H1 (cell line): Measurements from ENCODE around the gene AGBL4. TPM values are rescaled to one million over a fixed set of nuclear protein-coding genes. Genes with fewer than 3 reads are reported as not detected.

ENCODE experiments used
- CTCF ChIA-PET: fragments of 300-600 bp; sonication (Branson Sonifier 250); formaldehyde crosslinking; loops from one replicate; lab custom pipeline; 2021; ENCODE audit not compliant: partially characterized antibody; lab: Charles Lee
- POLR2A ChIA-PET: fragments of 300-600 bp; sonication (Branson Sonifier 250); formaldehyde crosslinking; loops from one replicate; lab custom pipeline; 2021; ENCODE audit warnings: inconsistent platforms; ENCODE audit not compliant: partially characterized antibody; lab: Charles Lee
- DNase-seq, 2 experiments: peaks; one replicate each; pipeline versions ENCODE4 v3.0.0 to v3.0.0-alpha.2; 2010 to 2022; ENCODE audit warnings: low spot score in 2 of 2, low read depth in 1 of 2, mixed read lengths in 1 of 2
- FAIRE-seq: peaks from 2 replicates; lab custom pipeline; 2011; peaks lifted over from hg19 to GRCh38; lab: Jason Lieb, UNC
- H2AFZ ChIP-seq: 2 replicates; pipeline ENCODE4 v1.8.1; 2012; ENCODE audit warnings: low read length, inconsistent platforms
- H2AK5ac ChIP-seq: 2 replicates; pipeline ENCODE4 v1.6.1; 2013; ENCODE audit warnings: low read depth, low read length
- H2BK120ac ChIP-seq: replicated peaks from 2 replicates; pipeline ENCODE3; 2013; ENCODE audit warnings: low read depth, low read length, inconsistent platforms
- H2BK12ac ChIP-seq: 2 replicates; pipeline ENCODE4 v1.6.1; 2013; ENCODE audit warnings: low read depth, low read length
- H2BK15ac ChIP-seq: 2 replicates; pipeline ENCODE4 v1.6.1; 2013; ENCODE audit warnings: low read length
- H2BK20ac ChIP-seq: 2 replicates; pipeline ENCODE4 v1.6.1; 2013; ENCODE audit warnings: low read length
- H2BK5ac ChIP-seq: 2 replicates; pipeline ENCODE4 v1.6.1; 2013; ENCODE audit warnings: low read depth, low read length
- H3K14ac ChIP-seq: 2 replicates; pipeline ENCODE4 v1.6.1; 2013; ENCODE audit warnings: inconsistent platforms; ENCODE audit not compliant: insufficient read length
- H3K18ac ChIP-seq: 2 replicates; pipeline ENCODE4 v1.6.1; 2013; ENCODE audit warnings: low read length; ENCODE audit errors: extremely low read depth
- H3K23ac ChIP-seq: 2 replicates; pipeline ENCODE4 v1.6.1; 2013; ENCODE audit warnings: inconsistent platforms; ENCODE audit not compliant: insufficient read length
- H3K23me2 ChIP-seq: 2 replicates; pipeline ENCODE4 v1.6.1; 2013; ENCODE audit warnings: low read depth, low read length
- H3K27ac ChIP-seq: 2 replicates; pipeline ENCODE4 v1.6.1; 2011; ENCODE audit warnings: low read depth, low read length, inconsistent platforms
- H3K27me3 ChIP-seq, 4 experiments: replicated peaks in 1 of 4; 1 replicate in 1 of 4; 2 replicates in 3 of 4; pipeline versions ENCODE4 v1.6.1 to v1.8.1; 2011 to 2013; ENCODE audit warnings: low read length in 3 of 4, mild to moderate bottlenecking in 3 of 4, inconsistent platforms in 2 of 4, mixed read lengths in 2 of 4, moderate library complexity in 1 of 4; ENCODE audit not compliant: control insufficient read depth in 3 of 4, insufficient read depth in 3 of 4; ENCODE audit errors: extremely low read depth in 1 of 4
- H3K36me3 ChIP-seq, 4 experiments: 2 replicates each; pipeline versions ENCODE4 v1.6.1 to v1.8.1; 2011 to 2013; ENCODE audit warnings: mild to moderate bottlenecking in 4 of 4, low read length in 3 of 4, moderate library complexity in 2 of 4, control low read depth in 1 of 4, inconsistent platforms in 1 of 4; ENCODE audit not compliant: insufficient read depth in 4 of 4, control insufficient read depth in 2 of 4
- H3K4ac ChIP-seq: replicated peaks from 2 replicates; pipeline ENCODE3; 2013; ENCODE audit warnings: low read length, low read depth, mixed read lengths, inconsistent platforms; ENCODE audit not compliant: insufficient read length
- H3K4me1 ChIP-seq, 4 experiments: replicated peaks in 1 of 4; 1 replicate in 1 of 4; 2 replicates in 3 of 4; pipeline versions ENCODE4 v1.6.1 to v1.8.1; 2011 to 2013; ENCODE audit warnings: low read length in 3 of 4, inconsistent platforms in 2 of 4, mixed read lengths in 1 of 4; ENCODE audit not compliant: insufficient read depth in 4 of 4, control insufficient read depth in 3 of 4
- H3K4me2 ChIP-seq, 2 experiments: 2 replicates each; pipeline versions ENCODE4 v1.6.1 to v1.8.1; 2011 to 2013; ENCODE audit warnings: low read depth in 2 of 2, low read length in 2 of 2, control low read depth in 1 of 2, inconsistent platforms in 1 of 2, mild to moderate bottlenecking in 1 of 2; ENCODE audit not compliant: insufficient read depth in 1 of 2
- H3K4me3 ChIP-seq, 4 experiments: fragments of 200-600, 300-600 bp in 1 of 4; sonication (generic), shearing (Covaris generic), sonication (Bioruptor Twin) in 1 of 4; 2 replicates each; pipeline versions ENCODE4 v1.5.1 to v1.8.1; 2011 to 2016; ENCODE audit warnings: low read length in 4 of 4, low read depth in 3 of 4, control low read depth in 2 of 4, inconsistent platforms in 2 of 4, mild to moderate bottlenecking in 2 of 4, mixed read lengths in 1 of 4, moderate library complexity in 1 of 4; ENCODE audit not compliant: insufficient read depth in 2 of 4; ENCODE audit errors: extremely low read depth in 1 of 4
- H3K56ac ChIP-seq: replicated peaks from 2 replicates; pipeline ENCODE3; 2013; ENCODE audit warnings: low read depth, mild to moderate bottlenecking, mixed read lengths, low read length, inconsistent platforms; ENCODE audit not compliant: insufficient read length
- H3K79me1 ChIP-seq: 2 replicates; pipeline ENCODE4 v1.6.1; 2013; ENCODE audit warnings: low read depth, low read length, control low read depth
- H3K79me2 ChIP-seq, 2 experiments: 2 replicates each; pipeline versions ENCODE4 v1.6.1 to v1.8.1; 2012 to 2013; ENCODE audit warnings: low read length in 2 of 2, mild to moderate bottlenecking in 2 of 2, inconsistent platforms in 1 of 2; ENCODE audit not compliant: insufficient read depth in 2 of 2, control insufficient read depth in 1 of 2
- H3K9ac ChIP-seq, 4 experiments: replicated peaks in 1 of 4; 1 replicate in 1 of 4; 2 replicates in 3 of 4; pipeline versions ENCODE4 v1.6.1 to v1.8.1; 2011 to 2013; ENCODE audit warnings: low read depth in 3 of 4, low read length in 3 of 4, control low read depth in 2 of 4, mild to moderate bottlenecking in 2 of 4, moderate library complexity in 2 of 4, inconsistent platforms in 1 of 4; ENCODE audit errors: extremely low read depth in 1 of 4
- H3K9me3 ChIP-seq, 2 experiments: 2 replicates each; pipeline versions ENCODE4 v1.6.1 to v1.8.1; 2012 to 2013; ENCODE audit warnings: mild to moderate bottlenecking in 2 of 2, moderate library complexity in 2 of 2, control low read depth in 1 of 2, inconsistent platforms in 1 of 2, low read depth in 1 of 2, low read length in 1 of 2, mixed read lengths in 1 of 2; ENCODE audit not compliant: insufficient read depth in 2 of 2
- H4K20me1 ChIP-seq, 2 experiments: replicated peaks in 1 of 2; 2 replicates each; pipeline versions ENCODE3 to v1.8.1; 2011 to 2013; ENCODE audit warnings: inconsistent platforms in 2 of 2, low read length in 2 of 2, mild to moderate bottlenecking in 1 of 2; ENCODE audit not compliant: insufficient read depth in 2 of 2, control insufficient read depth in 1 of 2
- H4K5ac ChIP-seq: 2 replicates; pipeline ENCODE4 v1.6.1; 2013; ENCODE audit warnings: low read length, low read depth, mixed read lengths, inconsistent platforms; ENCODE audit not compliant: insufficient read length
- H4K8ac ChIP-seq: 2 replicates; pipeline ENCODE4 v1.8.0; 2013; ENCODE audit warnings: mild to moderate bottlenecking, moderate library complexity, low read length, inconsistent platforms; ENCODE audit not compliant: insufficient read depth; ENCODE audit errors: extremely low read depth
- H4K91ac ChIP-seq: replicated peaks from 2 replicates; pipeline ENCODE3; 2013; ENCODE audit warnings: low read length, mixed read lengths, inconsistent platforms; ENCODE audit not compliant: insufficient read length
- CTCF ChIP-seq, 3 experiments: IDR thresholded peaks; 1 replicate in 2 of 3; 2 replicates in 1 of 3; pipeline versions ENCODE4 v1.5.1 to v1.6.1; 2011; ENCODE audit warnings: low read length in 3 of 3, mild to moderate bottlenecking in 3 of 3, inconsistent platforms in 2 of 3, low read depth in 1 of 3, moderate library complexity in 1 of 3; ENCODE audit not compliant: insufficient read depth in 1 of 3; ENCODE audit errors: control extremely low read depth in 1 of 3
- RFX5 ChIP-seq: IDR thresholded peaks from 2 replicates; pipeline ENCODE4 v1.6.1; 2011; ENCODE audit warnings: low read depth, low read length, improper control_type of control experiment, borderline replicate concordance
- WGBS, 2 experiments: shearing (Covaris generic) in 1 of 2; methylation state at CpG; one replicate each; pipeline versions ENCODE4 v1.1.6 to v1.1.7; 2013 to 2015; ENCODE audit warnings: low lambda C conversion rate in 2 of 2, mixed read lengths in 2 of 2, inconsistent platforms in 1 of 2, low coverage in 1 of 2, missing lambda C conversion rate in 1 of 2; ENCODE audit not compliant: insufficient replicate concordance in 2 of 2, insufficient coverage in 1 of 2, insufficient read length in 1 of 2; ENCODE audit errors: extremely low coverage in 1 of 2, missing lambda C conversion rate in 1 of 2; 5-methylcytosine and 5-hydroxymethylcytosine counted together
- polyA plus RNA-seq, 7 experiments: library from polyadenylated mRNA; depleted of rRNA in 3 of 7; stranded (reverse) in 5 of 7; unstranded in 2 of 7; fragments of >200 nt in 5 of 7; fragments of 200-250 nt in 2 of 7; gene quantifications; 1 replicate in 5 of 7; 2 replicates in 1 of 7; 4 replicates in 1 of 7; pipeline versions ENCODE4 v1.2.1 to v1.2.3, GENCODE V29; 2011 to 2013; ENCODE audit warnings: missing spikeins in 2 of 7, mixed read lengths in 2 of 7
- total RNA-seq: library from RNA; stranded (reverse); fragmentation: NEBNext Ultra II Directional; extraction: Animal tissue kit (Norgen Biotek cat#: 25700); gene quantifications from 2 replicates; pipeline ENCODE4 v1.2.1, GENCODE V29; 2021

The AGBL4 gene
- total and polyA plus RNA-seq, 2 of the 8 experiments (the other 6 are each of a cell fraction or from before 2014, with no cell fraction given), result 0.41 to 0.45 TPM

GRCh38 chr1:48687282-48688045 is 1336.3 kb downstream of the AGBL4 start:
- H2BK20ac ChIP-seq, result no peak overlapping the region
- ChIA-PET CTCF (interaction anchor here (0.6 to 7.3 kb wide), 21 partner anchors 10 to 1661 kb away, joined by 3 to 70 read pairs (median 5); no protein-coding TSS in a partner anchor), POLR2A (no interaction called here)
- no peak overlapping the region for H3K4me2 ChIP-seq
- H2AFZ ChIP-seq, result no peak overlapping the region
- H3K79me1 ChIP-seq, result no peaks in the 10 kb centered on the region
- no peaks in the 10 kb centered on the region for H3K36me3 ChIP-seq
- H3K23ac ChIP-seq, result no peak overlapping the region
- H2AK5ac ChIP-seq, result no peak overlapping the region
- no peaks in the 10 kb centered on the region for H3K9me3 ChIP-seq
- H2BK120ac ChIP-seq, result no peak overlapping the region
- H4K8ac ChIP-seq, result peak overlapping the region; percentile 28; the same call in 1 of the 2 replicates
- no peaks in the 10 kb centered on the region for H3K27me3 ChIP-seq
- no peak overlapping the region for H3K27ac ChIP-seq
- TF ChIP-seq CTCF (IDR thresholded peaks at IDR 0.05; ENCODE audit: control extremely low read depth in 1 of 3, insufficient read depth in 1 of 3, low read depth in 1 of 3, low read length in 3 of 3) (peak in 1 of 3 experiments; percentile 19; a peak in 1 of 4 replicates), RFX5 (no peak)
- peaks cover 0 to 5% (median 0%) of the 10 kb centered on the region in 4 experiments; a peak in 1 of 7 replicates for H3K4me1 ChIP-seq
- H2BK12ac ChIP-seq, result no peak overlapping the region
- H3K79me2 ChIP-seq, result no peaks in the 10 kb centered on the region
- no peak overlapping the region for H3K14ac ChIP-seq
- WGBS, 2 experiments, result 84% methylated on average over 5 of the region's 13 CpGs; no CpG with 5 or more reads in 1 of the 2 experiments
- DNase-seq (no peak), FAIRE-seq (no peak)
- H3K4ac ChIP-seq, result no peak overlapping the region
- no peak overlapping the region for H3K56ac ChIP-seq
- H2BK5ac ChIP-seq, result no peak overlapping the region
- no peak overlapping the region for H3K18ac ChIP-seq
- no peaks in the 10 kb centered on the region for H3K23me2 ChIP-seq
- H2BK15ac ChIP-seq, result no peak overlapping the region
- H3K4me3 ChIP-seq, result no peak overlapping the region
- H4K5ac ChIP-seq, result no peak overlapping the region
- H4K20me1 ChIP-seq, result no peaks in the 10 kb centered on the region
- H4K91ac ChIP-seq, result no peak overlapping the region
- H3K9ac ChIP-seq, result no peak overlapping the region
